IPS DF 4.7 (cell line): ENCODE measurements around the gene CREG1.
"Not testable (repeated sequence)": the region's sequence is repeated elsewhere in the genome, so short reads cannot be mapped to it uniquely, and the experiment has no call there.

Source experiments
- DNase-seq: peaks from one replicate; pipeline ENCODE4 v3.0.0-alpha.2; 2013; ENCODE audit warnings: low spot score; ENCODE audit errors: extremely low read depth

CREG1 gene

DNA sequence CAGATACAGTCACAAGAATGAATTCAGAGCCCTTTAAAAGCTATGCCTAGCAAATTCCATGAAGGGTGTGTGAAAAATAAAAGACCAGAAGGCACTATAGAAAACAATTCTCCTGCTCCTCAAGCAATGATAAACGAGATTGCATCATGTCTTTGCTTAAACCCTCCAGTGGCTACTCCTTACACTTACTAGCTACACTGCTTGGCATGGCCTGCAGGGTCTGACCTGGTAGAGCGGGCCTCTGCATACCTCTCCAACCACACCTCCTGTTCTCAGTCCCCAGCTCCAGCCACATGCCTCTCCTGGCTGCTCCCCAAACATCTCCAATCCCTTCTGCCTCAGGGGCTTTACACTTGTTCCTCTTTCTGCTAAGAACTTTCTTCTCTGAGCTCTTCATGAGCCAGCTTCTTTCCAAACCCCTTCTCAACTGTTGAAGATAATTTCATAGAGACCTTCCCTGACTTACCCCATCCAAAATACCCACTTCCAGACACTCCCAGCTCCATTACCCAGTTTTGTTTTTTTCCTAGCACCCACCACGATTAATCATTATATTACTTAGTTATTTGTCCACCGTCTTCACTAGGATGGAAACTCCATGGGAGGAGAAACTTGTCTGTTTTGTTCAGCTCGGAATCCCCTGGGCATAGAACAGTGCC lies 11.2 kb upstream of the CREG1 start:
- DNase-seq = no peak

DNA sequence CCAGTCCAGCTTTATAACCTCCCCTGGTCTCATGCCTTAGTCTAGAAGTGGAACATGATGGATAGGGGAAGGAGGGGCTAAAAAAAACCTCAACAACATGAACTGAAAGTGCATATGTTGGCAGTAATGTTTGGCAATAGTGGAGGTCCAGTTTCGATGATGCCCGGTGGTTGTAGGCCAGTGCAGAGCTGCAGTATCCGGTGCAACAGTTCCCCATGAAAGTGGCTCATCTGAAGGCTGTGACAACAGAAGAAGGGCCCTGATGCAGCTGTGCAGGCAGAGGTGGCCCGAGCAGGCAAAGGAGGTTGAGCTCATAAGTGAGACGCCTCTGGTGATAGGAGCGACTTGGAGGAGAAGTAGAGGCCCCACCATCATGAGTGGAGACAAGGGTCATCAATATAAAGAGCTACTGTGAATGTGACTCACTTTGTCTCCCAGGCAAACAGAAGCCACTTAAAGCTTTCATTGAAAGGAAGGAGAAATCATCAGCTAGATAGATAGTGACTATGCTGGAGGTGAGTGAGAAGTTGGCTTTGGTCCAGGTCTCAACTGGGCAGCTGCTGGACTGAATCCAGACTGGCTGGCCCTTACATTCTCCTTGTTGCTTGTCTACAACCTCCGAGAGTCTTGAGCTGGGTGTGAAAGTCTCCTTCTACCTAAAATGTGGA lies 10.2 kb upstream of the CREG1 start:
- no peak for DNase-seq

DNA sequence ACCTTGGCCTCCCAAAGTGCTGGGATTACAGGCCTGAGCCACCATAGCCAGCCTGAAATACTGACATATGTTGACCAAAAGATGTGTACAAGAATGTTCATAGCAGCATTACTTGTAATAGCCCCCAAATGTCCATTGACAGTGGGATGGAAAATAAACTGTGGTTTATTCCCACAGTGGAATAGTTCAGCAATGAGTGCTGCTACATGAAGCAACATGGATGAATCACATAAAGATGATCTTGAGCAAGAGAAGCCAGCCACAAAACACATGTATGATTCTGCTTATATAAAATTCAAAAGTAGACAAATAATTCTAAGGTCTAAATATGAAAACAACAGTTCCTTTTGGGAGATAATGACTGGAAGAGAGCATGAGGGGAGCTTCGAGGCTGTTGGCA lies 9.1 kb upstream of the CREG1 start:
- DNase-seq = no peak

DNA sequence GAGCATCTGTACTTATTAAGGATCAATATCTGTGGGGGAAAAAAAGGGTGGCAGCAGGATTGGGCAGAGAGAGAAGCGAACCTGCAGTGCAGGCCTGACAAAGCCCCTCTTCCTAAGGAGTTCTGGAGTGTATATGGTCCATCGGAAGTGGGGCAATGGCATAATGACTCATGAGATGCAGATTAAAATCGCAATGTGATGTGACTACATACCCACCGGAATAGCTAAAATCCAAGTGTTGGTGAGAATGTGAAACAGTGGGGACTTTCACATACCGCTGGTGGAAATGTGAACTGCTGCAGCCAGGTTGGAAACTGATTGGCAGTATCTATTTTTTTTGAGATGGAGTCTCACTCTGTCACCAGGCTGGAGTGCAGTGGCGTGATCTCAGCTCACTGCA lies 8.2 kb upstream of the CREG1 start:
- no peak for DNase-seq

DNA sequence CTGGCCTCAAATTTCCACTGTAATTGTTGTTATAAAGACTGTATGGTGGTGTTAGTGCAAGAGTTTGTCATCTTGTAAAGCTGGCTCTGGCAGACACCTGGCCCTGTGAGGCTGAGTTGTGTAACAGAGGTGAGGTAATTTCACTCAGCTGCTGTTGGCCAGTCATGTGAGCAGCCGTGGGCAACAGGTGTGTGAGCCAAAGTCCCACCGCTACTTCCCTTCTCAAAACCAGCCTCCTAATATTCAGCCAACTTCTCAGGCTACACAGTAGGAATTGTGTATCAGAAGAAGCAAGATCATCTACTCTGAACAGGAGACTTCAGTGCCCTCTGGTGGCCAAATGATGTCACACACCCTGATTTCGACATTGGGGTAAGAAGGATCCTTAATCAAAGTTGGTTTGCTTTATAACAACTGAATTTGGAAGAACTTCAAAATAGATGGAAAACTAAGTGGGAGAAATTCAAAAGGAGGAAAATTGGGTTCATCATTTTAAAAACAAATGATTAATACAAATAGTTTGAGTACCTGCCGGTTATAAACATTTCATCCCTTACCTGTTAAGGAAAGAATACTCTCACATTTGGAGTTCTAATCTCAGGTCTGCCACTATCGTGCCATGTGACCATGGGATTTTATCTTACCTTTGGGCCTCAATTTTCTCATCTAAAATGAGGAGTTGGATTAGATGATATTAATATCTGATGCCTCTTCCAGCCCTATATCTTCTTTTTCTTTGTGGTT lies 2.6 kb upstream of the CREG1 start:
- DNase-seq = peak; percentile 64

DNA sequence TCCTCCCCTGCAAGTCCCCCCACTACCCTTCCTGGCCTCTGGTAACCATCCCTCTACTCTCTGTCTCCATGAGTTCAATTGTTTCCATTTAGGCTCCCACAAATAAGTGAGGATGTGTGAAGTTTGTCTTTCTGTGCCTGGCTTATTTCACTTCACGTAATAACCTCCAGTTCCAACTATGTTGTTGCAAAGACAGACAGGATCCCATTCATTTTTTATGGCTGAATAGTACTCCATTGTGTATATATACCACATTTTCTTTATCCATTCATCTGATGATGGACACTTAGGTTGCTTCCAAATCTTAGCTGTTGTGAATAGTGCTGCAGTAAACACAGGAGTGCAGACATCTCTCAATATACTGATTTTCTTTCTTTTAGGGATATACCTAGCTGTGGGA lies 1.5 kb upstream of the CREG1 start:
- not testable (repeated sequence) for DNase-seq

DNA sequence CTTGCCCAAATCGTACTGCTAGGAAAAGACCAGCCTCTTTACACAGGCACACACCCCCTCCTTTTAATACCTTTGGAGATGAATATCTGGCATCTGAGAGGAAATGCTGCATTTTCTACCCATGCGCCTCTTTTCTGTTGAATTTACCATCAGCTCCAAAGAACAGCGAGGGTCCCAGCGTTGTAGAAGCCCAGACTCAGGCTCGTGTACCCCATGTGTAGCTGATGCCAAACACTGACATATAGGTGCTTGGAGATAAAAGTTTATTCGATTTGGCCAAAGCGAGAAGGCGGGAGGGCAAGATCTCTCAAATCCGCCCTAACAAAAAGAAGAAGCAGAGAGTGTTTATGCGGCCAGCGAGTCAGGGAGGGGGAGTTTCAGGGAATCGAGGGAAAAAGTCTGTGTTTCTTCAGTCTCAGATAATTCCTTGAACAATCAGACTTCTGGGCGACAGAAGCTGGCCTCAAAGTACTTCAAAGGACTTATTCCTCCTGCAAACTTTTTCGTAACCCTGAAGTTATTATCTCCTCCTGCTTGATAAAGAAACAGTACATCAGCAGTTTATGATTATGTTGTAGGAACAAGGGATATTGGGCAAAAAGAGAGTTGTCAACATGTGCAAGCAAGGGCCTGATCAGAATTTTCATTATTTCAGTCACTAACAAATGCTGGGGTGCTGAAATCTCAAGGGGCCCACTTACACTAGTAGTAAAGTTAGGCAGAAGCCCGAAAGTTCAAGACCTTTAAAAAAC lies 642 bp upstream of the CREG1 start:
- no peak for DNase-seq

DNA sequence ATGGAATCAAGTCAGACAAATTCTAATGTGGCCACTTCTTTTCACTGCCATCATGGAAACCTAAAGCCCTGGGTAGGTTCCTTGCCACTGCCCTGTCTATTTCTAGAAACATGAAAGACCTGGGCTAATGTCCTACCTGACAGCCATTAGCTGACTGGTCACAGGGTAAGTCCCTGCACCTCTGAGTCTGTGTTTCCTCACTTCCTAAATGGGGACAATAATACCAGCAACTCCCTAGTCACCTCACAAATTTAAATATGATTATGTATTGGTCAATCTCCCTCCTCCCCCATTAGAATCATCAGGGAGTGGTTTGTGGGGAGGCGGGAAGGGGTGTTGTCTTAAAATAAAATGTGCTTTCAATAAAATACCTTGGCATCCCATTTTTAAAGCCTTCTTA lies 2.2 kb downstream of the CREG1 start:
- no peak for DNase-seq

DNA sequence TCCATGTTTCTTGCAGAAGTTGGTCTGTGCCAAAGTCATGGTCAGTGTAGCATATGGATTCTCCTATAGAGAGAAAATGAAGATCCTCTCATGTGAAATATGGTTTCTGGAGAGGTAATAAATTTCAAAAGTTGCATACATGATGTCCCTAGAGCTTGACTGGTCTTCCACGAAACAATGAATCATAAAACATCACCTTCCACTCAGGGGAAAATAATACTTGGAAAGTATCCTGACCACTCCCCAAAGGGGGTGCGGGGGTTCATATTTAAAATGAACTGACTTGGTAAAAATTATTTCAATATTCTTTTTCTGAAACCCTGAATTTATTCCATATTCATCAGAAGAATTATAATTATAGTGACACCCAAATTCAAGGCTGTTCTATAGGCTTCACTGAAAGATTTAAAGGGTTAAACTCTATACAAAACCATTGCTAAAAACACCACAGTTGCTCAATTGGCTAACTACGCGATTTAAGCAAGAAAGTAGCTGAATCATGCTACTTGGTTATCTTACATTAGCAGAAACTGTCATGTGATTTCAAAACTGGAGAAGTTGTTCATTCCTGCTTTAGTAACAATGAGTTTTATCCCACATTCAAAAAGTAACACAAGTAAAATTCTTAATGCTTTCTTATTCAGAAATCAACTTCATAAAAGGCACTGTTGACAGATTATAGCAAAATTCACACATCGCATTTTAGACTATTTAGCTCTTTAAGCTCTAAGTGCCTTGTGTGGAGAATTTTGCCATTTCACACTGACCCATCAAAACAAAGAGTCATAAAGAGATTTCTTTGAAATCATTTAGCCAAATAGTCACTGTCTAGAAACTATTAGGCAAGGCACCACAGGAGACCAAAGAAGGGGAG lies 5.3 kb downstream of the CREG1 start:
- DNase-seq = no peak

DNA sequence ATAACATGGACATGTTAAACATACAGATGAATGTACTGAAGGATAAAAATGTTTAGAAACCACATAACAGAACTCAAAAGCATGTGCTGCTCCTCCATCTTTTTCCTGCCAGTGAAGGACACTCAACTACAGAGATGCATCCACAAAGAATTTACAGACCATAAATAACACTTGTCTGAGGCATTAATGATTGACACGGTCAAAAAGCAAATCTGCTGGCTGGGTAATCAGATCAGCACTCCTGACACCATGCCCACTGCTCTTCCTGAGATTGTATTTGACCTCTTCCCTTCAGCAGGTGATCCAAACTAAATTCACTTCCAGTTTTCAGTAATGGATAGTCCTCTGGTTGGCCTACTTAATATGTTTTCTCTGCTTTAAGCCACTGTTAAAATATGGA lies 6.6 kb downstream of the CREG1 start:
- no peak for DNase-seq

DNA sequence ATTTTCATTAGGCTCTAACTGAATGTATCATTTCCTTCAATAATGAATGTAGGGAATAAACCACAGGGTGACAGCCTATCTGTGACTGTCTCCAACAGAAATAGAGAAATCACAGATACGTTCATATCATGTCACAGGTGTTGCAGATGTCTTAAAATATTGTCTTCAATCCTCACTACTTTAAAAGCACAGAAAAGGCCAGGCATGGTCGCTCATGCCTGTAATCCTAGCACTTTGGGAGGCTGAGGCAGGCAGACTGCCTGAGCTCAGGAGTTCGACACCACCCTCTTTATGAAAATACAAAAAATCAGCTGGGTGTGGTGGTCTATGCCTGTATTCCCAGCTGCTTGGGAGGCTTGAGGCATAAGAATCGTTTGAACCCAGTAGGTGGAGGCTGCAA lies 8.2 kb downstream of the CREG1 start:
- no peak for DNase-seq

DNA sequence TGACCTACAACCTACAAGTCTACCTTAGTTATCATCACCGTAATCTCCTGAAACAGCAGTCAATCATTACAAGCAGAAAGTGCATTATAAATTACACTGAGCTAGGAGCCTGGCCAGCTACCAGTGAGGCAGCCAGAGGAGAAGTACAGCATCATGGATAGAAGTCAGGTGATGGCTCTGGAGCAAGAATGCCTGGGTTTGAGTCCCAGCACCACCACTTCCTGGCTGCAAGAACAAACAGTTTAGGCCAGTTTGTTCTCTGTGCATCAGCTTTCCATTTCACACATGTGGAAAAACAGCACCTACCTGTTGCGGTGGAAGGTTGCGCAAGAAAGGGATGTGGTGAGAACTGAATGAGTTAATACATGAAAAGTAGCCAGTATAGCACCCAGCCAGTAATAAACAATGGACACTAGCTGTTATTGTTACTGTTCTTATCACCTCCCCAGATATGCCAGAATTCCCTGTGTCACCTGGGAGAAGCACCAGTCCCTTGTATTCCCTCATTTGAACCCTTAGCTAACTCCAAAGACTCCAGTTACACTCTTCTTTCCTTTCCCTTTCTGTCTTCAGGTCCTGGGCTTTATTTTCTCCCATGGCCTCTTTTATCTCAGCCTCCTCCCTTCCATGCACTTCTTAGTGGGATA lies 9.0 kb downstream of the CREG1 start:
- DNase-seq = no peak

DNA sequence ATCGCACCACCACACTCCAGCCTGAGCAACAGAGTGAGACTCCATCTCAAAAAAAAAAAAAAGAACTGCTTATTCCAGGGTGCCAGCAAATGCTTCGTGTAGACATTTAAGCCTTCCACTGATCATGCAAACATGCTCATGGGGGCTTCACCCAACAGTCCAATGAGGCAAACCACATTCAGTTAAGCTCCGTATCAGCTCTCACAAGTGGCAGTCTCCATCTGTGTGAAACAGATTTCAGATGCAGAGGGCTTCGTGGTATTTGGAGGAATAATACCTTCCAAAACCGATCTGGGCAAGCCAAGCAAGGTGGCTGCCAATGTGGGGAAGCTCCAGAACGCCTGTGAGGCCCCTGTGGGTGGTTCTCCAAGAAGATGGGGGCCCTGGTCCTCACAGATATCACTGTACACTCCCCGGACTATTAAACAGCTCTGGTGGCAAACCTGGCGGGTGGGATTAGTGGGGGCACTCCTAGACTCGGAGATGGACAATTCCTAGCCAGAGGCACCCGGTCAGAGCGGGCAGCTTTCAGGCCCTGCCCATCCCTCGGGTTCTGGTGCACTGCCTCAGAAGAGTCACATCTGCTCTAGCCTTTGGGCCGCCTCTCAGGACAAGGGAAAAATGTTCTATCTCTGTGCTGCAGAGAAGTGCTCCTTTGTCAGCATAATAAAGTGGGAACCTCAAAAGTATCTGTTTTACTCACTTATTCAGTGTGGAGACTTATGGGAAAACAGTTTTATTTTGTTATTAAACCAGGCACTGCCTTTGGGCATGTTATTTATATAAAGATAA lies 10.2 kb downstream of the CREG1 start:
- DNase-seq = no peak

DNA sequence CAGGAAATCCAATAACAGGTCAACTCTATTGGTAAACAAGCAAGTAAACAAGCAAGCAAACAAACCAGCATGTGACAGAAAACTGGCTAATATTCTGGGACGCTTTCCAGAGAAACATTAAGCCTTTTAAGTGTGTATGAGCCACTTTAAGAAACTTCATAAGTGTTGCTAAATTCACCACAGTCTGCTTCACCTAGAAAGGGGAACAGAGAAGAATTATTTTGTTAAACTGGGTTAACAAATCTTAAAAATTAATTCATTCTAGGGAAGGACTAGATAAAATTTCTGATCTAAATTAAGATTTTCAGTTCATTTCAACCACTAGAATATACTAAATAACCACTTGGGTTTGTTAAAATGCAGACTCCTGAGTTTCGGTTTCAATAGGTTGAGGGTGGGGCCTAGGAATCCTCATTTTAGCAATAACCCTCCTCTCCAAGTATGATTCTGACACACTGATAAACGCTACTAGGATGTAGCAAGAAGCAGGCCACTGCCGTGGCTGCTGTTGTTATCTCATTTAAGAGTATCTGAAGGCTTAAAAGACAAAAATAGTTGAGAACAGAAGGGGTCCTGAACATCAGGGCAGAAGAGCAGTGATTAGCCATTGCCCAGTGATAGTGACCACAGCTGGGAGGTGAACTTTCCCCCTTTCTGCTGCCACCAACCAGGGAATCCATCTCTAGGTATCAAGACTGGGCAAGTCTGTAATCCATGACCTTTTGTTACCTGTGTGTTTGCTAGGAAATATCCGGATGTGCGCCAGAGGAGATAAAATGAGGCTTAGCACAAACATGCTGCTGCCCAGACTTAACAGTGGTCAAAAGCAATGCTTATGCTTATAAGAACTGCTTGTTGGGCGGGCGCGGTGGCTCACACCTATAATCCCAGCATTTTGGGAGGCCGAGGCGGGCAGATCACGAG lies 11.2 kb downstream of the CREG1 start:
- no peak for DNase-seq

DNA sequence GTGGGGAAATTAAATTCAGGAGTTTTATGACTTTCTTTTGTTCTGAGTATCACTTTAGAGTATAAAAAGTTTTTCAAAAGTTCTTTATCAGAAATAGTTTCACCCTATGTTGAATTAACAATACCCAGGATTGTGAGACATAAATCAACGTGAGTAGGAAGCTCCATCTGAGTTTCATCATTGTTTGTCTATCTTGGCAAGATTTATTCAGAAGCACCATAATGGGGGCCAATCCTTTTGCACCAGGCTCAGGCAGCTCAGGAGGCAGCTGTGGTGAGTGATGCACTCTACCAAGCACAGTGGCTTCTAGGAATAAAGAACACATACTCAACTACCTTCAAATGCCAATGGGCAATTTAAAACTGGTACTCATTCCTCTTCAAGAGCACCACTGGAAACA lies 12.0 kb downstream of the CREG1 start:
- DNase-seq = no peak

DNA sequence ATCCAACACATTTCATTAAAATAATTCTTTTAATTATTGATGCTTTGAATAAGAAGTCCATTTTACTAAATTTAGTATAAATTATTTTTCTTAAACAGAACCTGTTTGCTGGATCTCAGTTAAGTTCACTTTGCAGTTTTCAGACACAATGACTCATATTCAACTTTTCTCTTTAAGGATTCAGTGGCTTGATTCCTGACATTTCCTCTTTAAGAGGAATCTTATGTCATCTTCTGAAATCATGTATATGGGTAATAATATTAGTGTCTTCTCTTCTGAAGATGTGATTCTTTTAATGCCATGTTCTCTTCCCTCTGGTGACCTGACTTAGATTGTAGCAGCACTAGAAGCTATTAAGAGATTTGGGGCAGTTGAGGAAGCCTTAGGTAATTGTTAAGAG lies 12.6 kb downstream of the CREG1 start:
- no peak for DNase-seq

DNA sequence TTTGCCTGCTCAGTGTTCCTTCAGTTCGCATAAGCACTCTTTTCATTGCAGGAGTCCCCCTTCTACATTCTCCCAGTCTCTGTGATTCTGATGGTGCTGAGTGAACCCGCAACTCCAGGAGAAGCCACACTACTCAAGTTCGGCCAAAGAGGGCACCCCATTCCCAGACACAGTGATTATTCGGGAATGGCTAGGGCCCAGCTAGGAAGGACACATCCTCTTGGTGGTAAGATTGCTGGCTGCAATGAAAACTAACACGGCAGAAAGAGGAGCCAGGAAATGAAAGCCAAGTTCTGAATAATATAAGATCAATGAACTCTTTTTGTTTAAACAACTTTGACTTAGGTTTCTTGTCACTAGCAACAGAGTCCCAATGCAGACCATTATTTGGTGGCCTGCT lies 14.9 kb downstream of the CREG1 start:
- DNase-seq = peak; percentile 56

DNA sequence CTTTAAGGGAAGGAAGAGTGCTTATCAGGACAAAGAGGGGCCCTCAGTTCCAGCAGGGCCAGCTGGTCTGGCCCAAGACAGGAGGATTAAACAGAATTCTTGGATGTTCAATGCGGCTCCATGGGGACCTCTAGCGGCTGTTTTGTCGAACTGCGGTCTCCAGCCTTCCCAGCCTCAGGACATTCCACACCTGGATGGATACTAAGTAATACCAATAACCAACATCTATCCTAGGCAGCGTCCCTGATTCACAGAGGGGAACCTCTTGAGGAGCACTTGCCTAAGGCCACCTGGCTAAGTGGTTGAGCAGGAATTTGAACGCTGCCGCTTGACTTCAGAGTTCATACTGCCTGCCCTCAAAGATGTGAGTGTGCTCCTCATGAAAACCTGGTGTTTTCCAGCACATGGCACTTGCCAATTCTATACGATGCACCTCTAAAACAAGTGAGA lies 19.7 kb downstream of the CREG1 start:
- DNase-seq = peak; percentile 60
